CD1c-positive myeloid dendritic cell (primary cell): ENCODE measurements around the gene ADGRA1.
"Not testable (repeated sequence)": the region's sequence is repeated elsewhere in the genome, so short reads cannot be mapped to it uniquely, and the experiment has no call there.

Experiments used
- DNase-seq: peaks from one replicate; pipeline ENCODE4 v3.0.0-alpha.2; 2016; ENCODE audit errors: extremely low spot score

The ADGRA1 gene

DNA sequence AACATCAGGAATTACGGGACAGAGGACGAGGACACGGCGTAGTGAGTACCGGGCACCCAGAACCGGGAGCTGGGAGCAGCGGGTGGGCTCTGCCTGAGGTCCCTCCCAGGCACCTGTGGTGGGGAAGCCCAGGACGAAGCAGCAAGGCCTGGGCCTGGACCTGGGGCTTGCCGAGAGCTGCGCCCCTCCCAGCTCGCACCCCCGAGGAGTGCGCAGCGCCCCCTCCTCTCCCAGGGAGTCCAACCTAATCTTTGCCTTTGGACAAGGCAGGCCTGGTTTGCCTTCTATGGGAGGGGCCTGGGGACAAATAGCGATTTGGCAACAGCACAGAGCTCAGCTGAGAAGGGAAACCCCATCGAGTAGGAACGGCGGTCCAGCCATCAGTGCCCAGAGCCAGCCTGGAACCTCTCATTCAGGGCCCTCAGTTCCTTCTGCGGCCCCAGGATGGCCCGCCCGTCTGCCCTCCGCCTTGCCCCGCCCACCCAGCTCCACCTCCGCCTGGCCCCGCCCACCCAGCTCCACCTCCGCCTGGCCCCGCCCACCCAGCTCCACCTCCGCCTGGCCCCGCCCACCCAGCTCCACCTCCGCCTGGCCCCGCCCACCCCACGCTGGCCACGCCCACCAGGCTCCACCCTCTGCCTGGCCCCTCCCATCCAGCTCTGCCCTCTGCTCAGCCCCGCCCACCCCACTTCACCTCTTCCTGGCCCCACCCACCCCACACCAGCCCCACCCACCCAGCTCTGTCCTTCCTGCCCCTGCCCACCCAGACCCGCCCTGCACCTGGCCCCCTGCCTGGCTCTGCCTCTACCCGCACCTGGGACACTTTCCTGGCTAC is 39.8 kb downstream of the ADGRA1 start:
- DNase-seq, result no peak

DNA sequence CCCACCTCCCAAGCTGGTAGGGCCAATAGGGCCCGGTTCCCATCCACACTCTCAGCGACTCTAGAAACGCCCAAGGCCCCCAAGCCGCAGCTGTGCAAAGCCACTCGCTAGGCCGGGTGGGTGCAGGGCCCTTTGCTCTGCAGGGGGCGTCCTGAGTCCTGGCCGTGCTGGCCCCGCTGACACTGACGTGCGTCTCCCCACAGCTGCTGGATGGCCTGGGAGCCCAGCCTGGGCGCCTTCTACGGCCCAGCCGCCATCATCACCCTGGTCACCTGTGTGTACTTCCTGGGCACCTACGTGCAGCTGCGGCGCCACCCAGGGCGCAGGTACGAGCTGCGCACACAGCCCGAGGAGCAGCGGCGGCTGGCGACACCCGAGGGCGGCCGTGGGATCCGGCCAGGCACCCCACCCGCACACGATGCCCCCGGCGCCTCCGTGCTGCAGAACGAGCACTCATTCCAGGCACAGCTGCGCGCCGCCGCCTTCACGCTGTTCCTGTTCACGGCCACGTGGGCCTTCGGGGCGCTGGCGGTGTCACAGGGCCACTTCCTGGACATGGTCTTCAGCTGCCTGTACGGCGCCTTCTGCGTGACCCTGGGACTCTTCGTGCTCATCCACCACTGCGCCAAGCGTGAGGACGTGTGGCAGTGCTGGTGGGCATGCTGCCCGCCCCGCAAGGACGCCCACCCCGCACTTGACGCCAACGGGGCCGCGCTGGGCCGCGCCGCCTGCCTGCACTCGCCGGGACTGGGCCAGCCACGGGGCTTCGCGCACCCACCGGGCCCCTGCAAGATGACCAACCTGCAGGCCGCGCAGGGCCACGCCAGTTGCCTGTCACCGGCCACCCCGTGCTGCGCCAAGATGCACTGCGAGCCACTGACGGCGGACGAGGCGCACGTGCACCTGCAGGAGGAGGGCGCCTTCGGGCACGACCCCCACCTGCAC is 40.7 kb downstream of the ADGRA1 start:
- DNase-seq, result no peak

DNA sequence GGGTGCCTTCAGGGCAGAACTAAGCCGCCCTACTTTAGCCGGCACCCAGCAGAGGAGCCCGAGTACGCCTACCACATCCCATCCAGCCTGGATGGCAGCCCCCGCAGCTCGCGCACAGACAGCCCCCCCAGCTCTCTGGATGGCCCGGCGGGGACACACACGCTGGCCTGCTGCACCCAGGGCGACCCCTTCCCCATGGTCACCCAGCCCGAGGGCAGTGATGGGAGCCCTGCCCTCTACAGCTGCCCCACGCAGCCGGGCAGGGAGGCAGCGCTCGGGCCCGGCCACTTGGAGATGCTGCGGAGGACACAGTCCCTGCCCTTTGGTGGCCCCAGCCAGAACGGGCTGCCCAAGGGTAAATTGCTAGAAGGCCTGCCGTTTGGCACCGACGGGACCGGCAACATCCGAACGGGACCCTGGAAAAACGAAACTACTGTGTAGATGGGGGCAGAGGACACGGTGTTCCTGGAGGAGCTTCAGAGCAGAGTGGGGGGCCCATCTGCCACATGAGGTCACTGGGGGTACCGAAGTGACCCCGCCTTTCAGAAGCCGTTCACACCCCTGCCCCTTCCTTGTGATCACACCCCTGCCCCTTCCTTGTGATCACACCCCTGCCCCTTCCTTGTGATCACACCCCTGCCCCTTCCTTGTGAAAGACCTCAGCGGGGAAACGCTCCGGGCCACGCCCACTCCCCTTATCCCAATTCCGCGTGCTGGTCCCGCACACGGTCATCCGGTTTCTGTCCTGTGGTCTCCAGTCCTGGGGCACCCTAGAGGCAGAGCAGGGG is 41.5 kb downstream of the ADGRA1 start:
- DNase-seq, result no peak

DNA sequence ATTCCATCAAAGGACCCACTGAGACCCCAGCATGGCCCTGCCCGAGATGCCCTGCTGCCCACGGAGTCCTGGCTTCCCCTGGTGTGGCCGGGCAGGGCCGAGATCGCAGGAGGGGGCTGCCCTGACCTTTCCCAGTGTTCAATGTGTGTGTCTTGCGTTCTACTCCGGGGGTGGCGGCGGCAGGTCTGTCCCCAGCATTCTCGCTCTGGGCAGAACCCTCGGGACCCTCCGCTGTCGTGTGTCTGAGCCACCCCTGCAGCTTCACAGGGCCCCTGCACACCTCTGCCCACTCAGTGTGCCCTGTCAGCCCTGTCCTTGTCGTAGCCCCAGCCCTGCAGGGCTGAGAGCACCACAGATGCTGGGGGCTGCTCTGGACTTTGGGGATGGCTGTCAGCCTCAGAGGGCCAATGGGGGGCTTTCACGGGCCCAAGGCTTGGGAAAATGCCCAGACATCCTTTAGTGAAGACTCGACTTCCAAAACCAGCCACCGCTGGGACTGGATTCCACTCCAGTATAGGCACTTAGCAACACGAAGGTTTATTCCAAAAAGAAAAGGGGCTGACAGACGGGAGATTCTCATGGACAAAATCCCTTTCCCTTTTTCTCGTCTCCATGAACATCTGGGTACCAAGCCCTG is 42.3 kb downstream of the ADGRA1 start:
- DNase-seq, result no peak

DNA sequence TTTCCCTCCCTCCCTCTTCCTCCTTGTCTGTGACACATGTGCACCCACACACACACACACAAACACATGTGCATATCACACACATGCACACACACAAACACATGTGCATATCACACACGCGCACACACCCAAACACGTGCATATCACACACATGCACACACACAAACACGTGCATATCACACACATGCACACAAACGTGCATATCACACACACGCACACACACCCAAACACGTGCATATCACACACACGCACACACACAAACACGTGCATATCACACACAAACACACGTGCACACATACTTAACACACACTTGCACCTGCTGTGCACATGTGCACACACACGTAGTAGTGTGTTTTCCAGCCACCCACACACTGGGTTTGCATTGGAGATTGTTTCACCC is 42.9 kb downstream of the ADGRA1 start:
- no peak for DNase-seq

DNA sequence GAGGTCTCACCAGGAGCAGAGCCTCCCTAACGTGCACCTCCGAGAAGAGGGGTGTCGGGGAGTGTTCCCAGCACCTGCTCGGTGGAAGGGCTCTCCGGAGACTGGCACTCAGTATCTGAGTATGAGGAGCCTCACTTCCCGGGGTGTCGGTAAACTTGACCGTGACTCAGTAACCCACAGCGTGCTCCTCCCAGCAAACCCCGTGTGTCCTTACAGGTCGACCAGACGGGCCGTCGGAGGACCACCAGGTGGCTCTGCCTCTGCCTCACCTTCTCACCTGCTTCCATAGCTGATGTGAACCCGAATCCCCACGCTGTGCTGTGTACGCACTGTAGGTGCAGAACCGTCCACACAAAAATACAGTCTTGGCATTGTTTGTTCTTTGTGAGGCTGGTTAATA is 43.3 kb downstream of the ADGRA1 start:
- no peak for DNase-seq

DNA sequence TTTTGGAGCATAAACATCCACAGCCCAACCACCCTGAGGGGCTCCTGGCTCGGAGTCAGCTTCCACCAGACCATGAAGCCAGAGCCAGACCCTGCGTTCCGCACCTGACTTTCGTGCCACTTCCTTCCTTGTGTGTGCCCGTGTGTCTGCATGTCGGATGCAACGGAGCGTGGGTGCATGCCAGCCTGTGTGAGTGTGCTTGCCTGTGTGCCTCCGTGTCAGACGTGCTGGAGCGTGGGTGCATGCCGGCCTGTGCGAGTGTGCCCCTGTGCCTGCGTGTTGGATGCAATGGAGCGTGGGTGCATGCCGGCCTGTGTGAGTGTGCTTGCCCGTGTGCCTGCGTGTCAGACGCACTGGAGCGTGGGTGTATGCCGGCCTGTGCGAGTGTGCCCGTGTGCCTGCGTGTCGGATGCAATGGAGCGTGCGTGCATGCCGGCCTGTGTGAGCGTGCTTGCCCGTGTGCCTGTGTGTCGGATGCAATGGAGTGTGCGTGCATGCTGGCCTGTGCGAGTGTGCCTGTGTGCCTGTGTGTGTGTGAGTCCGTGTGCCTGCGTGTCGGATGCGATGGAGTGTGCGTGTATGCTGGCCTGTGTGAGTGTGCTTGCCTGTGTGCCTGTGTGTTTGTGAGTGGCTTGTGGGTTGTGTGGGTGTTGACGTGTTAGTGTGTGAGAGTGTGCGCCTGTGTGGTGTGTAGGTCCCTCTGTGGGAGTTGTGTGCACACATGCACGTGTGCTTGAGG is 44.2 kb downstream of the ADGRA1 start:
- no peak for DNase-seq

DNA sequence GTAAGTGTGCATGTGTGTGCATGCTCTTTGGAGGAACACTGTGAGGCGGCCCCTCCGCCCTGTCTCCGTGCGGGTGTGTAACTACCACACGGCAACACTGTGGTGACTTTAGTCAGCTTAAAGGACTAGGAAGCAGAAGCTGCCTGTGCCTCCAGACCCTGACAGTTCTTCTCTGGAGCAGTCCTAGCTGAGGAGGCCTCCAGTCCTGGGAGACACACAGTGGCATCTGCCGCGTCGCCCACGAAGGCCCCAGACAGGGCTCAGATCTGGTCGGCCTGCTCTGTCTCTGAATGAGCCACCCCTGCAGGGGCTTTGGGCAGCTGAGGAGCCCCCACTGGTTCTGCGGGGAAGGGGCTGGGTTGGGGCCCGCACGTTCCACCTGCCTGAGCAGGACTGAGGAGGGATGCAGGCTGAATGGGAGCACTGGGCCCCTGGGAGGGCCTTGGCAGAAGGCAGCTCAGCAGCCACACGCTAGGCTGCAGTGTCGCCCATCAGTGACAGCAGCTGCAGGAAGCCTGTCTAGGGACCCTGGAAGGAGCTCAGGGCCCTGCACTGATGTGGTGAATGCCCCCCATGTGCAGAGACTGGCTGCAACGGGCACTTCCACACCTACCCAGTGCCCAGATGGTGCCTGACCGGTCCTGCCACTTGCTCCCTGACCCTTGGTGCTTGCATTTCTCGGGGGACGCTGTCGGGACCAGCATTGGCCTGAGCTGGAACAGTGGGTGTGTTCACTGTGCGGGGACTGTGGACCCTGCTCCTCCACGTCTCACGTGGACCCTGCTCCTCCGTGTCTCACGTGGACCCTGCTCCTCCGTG is 45.0 kb downstream of the ADGRA1 start:
- DNase-seq, result no peak

DNA sequence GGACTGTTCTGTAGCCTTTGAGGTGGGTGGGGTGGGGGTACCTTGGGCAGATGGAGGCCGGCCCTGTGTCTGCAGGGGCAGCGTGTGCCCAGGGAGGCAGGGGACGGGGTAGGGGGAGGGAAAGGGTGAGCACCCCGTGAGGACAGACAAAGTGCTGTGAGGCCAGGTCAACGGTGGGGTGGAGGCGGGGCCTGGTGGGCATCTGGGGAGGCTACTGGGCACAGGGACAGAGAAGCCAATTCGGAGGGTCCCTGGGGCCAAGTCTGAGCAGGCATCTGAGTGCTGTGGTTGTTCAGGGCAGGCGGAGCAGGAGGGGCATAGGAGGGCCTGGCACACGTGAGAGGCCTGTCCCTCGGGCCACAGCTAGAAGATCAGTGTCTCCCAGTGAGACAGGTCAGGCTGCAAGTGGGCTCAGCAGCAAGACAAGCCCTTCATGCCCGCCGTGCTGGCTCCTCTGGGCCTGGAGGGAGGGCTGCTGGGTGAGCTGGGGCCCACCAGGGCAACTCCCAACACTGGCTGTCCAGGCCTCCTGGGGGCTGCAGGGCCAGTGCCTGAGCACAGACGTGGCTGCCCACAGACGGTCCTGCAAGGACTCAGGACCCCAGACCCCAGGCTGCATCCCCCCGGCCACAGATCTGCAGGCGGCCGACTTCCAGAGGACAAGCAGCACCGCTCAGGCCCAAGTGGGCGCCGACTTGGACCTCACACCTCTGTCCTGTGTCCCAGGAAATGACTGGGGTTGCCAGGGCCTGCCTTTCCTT is 45.9 kb downstream of the ADGRA1 start:
- DNase-seq, result no peak

DNA sequence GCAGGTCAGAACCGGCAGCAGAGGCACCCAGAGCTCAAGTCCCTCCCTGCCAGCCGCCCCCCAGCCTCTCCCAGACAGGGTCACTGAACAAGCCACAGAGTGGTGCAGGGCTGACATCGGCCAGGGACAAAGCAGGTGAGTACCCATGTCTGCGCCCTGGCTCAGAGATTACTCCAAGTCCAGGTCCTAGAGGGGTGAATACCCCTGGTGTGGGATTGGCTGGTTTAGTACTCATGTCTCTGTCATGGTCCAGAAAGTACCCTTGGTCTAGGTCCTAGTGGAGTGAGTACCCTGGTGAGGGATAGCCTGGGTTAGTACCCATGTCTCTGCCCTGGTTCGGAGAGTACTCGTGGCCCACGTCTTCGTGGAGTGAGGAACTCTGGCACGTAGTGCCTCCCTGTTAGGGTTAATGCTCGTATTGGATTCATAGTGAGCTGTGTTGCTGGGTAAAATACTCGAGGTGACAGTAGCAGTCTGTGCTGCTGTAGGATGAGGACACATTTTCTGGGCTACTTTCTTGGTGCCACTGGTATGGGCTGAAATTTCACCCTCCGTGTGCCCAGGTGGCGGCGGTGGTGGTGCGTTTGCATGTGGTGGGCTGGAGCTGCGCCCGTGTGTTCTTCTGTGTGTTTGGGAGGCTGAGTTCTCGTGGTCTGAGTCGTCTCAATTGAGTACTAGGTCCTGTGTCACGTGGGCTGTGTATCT is 46.8 kb downstream of the ADGRA1 start:
- DNase-seq, result no peak

DNA sequence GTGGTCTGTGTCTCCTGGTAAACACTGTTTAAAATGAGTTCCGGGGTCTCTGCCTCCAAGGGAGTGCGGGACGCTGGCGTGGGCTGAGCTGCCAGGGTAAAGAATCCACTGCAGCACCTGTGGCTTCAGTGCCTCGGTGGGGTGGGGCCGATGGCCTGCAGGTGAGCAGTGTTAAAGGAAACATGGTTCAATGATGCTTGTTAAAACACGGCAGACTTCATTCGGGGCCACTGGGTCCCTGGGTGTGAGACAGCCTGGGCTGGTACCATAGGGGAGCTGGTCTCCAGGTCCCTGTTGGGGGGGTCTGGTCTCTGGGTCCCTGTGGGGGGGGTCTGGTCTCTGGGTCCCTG is 47.4 kb downstream of the ADGRA1 start:
- DNase-seq, result no peak

DNA sequence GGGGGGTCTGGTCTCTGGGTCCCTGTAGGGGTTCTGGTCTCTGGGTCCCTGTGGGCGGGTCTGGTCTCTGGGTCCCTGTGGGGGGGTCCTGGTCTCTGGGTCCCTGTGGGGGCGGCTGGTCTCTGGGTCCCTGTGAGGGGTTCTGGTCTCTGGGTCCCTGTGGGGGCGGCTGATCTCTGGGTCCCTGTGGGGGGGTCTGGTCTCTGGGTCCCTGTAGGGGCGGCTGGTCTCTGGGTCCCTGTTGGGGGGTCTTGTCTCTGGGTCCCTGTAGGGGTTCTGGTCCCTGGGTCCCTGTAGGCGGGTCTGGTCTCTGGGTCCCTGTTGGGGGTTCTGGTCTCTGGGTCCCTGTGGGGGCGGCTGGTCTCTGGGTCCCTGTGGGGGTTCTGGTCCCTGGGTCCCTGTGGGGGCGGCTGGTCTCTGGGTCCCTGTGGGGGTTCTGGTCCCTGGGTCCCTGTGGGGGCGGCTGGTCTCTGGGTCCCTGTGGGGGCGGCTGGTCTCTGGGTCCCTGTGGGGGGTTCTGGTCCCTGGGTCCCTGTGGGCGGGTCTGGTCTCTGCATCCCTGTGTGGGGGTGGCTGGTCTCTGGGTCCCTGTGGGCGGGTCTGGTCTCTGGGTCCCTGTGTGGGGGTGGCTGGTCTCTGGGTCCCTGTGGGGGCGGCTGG is 49.9 kb downstream of the ADGRA1 start:
- not testable (repeated sequence) for DNase-seq

DNA sequence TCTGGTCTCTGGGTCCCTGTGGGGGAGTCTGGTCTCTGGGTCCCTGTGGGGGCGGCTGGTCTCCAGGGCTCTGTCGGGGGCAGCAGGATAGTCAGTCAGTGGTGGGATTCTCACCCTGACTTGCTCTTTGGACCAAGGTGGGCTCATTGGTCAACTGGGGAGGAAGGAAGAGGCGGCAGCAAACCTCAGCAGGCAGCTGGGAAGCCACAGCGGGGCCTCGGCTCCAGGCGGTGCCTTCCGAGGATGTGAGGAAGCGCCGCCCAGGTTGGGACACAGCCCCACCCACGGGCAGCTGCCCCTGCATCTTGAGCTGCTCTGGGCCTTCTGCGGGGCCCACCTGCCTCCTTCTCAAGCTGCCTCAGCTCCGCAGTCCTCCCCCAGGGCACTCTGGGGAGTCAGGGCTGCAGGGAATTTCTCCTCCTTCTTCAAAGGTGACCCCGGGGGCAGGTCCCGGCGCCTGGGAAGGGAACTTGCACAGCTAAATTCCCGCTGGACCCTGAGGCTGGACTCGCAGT is 51.9 kb downstream of the ADGRA1 start:
- DNase-seq, result no peak

DNA sequence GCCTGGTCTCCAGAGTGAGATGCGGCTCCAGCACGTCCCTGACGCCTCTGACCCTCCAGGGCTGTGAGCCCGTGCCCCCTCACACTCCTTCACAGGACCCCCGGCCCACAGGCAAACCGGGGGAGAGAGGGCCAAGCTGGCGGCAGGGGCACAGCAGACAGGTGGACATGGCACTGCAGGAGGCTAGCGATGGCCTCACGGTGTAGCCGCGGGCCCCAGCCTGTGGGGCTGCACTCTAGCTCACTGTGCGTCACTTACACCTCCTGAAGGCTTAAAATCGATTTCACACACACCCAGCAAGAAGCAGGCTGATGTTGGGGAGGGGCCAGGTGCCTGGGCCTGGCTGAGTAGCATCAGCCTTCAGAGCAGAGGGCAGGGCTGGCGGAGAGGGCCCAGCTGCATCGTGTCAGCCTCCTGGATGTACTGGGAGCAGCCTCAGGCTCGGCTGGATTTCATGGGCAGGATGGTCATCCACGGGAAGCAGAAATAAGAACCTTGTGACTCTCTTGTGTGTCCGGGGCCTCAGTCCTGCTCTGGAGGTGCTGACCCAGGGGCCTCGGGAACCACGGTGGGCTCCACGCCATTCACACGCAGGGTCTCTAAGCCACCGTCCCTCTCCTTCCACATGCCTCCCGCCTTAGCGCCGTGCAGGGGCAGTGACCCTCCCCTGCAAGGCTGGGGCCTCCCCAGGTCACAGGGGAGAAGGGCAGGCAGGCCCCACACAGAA is 52.9 kb downstream of the ADGRA1 start:
- no peak for DNase-seq

DNA sequence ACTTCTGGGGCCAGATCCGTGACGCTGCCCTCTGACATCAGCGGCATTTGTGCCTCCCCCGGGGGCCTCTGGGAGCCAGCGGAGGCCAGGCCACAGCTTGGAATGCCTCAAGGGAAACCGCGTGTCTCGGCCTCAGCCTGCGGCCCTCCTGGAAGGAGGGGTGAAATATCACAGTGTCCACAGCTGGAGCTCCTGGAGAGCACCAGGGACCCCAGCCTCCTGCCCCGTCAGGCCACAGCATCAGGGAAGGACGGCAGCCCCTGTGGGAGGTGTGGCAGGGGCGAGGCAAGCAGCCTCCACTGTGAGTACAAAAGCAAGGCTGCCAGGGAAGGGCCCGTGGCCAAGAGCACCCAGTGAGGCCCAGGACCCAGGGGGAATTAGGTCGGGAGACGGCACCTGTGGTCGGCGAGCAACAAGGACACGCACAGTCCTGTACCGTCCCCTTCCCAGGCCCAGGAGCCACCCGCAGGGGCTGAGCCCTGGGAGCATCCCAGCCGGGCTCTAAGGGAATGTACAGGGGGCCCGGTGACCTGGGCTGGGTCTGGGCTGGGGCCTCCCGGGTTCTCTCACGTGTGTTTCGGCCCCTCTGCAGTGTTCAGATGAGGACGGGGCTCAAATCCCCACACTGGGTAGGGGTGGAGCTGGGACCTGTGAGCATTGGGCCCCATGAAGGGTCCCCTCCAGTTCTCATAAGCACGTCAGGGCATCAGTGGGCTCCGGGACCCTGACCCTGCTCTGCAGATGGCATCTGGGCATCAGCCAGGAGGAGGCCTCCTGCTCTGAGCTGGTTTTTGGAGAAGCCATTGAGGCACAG is 53.6 kb downstream of the ADGRA1 start:
- DNase-seq, result no peak

DNA sequence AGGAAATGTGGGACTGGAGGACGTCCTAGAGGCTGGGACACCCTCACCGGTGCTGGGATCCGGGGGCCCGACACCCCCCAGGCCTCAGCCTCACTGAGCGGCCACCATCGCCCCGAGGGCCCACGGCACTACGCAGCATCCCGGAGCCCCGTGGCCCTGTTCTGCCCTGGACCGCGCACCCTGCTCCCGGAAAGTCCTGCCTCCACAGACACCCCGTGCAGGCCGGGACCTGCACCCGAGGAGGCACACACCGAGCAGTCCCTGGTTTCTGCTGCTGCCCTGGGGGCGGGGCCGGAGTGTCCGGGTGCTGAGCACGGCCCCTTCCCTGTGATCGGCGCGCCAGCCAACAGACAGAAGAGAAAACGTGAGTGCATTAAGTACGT is 54.2 kb downstream of the ADGRA1 start:
- no peak for DNase-seq
